Omental fat pad (tissue), 4 donors: ENCODE measurements around the gene ST14. TPM values are rescaled to one million over a fixed set of nuclear protein-coding genes. Genes with fewer than 3 reads are reported as not detected.
"Not testable (repeated sequence)": the region's sequence is repeated elsewhere in the genome, so short reads cannot be mapped to it uniquely, and the experiment has no call there.

Experiments used
- ATAC-seq: fragments of 150-250 bp; one replicate; pipeline ENCODE4 v1.9.1; 2016; ENCODE audit warnings: mild to moderate bottlenecking, moderate library complexity; ENCODE audit not compliant: low FRiP score
- DNase-seq: peaks from one replicate; pipeline ENCODE4 v3.0.0-alpha.2; 2019; ENCODE audit warnings: low spot score
- CTCF ChIP-seq, 3 donors: fragments of 450-650 bp; IDR thresholded peaks; one replicate each; pipeline ENCODE4 v1.5.1; 2016 to 2017; ENCODE audit warnings: antibody characterized with exemption in 3 of 3, mild to moderate bottlenecking in 3 of 3, moderate library complexity in 2 of 3
- small RNA-seq: library from RNA; depleted of rRNA; stranded (forward); fragments of <200 nt; gene quantifications from one replicate; pipeline ENCODE3, GENCODE V24; 2016
- total RNA-seq, 4 donors: library from RNA; depleted of rRNA; stranded (reverse); fragments of >200 nt; gene quantifications; one replicate each; pipeline ENCODE4 v1.1.0, GENCODE V29; 2016

ST14 gene
- total RNA-seq, 4 donors from 2014 or later: 4.4 to 49.1 (median 10.8) TPM

GRCh38 chr11:130246270-130246669 lies 86.7 kb downstream of the ST14 start:
- no peak for ATAC-seq
- DNase-seq: no peak
- TF ChIP-seq CTCF (IDR thresholded peaks at IDR 0.05): no peak

GRCh38 chr11:130246738-130247137 lies 87.2 kb downstream of the ST14 start:
- no peak for TF ChIP-seq CTCF (IDR thresholded peaks at IDR 0.05)
- DNase-seq (no peak), ATAC-seq (no peak)

GRCh38 chr11:130247319-130247718 lies 87.7 kb downstream of the ST14 start:
- no peak for ATAC-seq
- no peak for TF ChIP-seq CTCF (IDR thresholded peaks at IDR 0.05)
- DNase-seq: no peak

- no peak for TF ChIP-seq CTCF (IDR thresholded peaks at IDR 0.05)
- no peak for DNase-seq
- no peak for ATAC-seq
These were observed 89.8 kb downstream of the ST14 start for GRCh38 chr11:130249371-130249770.

- ATAC-seq, DNase-seq: not testable (repeated sequence)
These were observed 90.3 kb downstream of the ST14 start for GRCh38 chr11:130249929-130250328.

- DNase-seq, ATAC-seq: not testable (repeated sequence)
These were observed 92.2 kb downstream of the ST14 start for GRCh38 chr11:130251763-130252162.

Small RNA genes within 50 kb of the gene (small RNA-seq; reads per million reads assigned to genes)
- not detected for gene RF00015

Other genes starting within 250 kb of the ST14 start
- 10 to 100 TPM in 1 of 4 donors, 1 to 10 TPM in 3; 7.2 to 13.4 (median 8.1) TPM for gene PRDM10, start 156.9 kb upstream of the ST14 start, total RNA-seq
- 100 to 1,000 TPM; 288 to 530 (median 485) TPM for gene APLP2, start 89.9 kb upstream of the ST14 start, total RNA-seq
- 10 to 100 TPM; 37.0 to 81.0 (median 46.6) TPM for gene ZBTB44, start 155.1 kb downstream of the ST14 start, total RNA-seq